ENCODE data around the gene TMPRSS9. TPM values are rescaled to one million over a fixed set of nuclear protein-coding genes. Genes with fewer than 3 reads are reported as not detected.

Gene TMPRSS9
- total and polyA plus RNA-seq, 10 donors = 0.70 to 4.3 (median 2.7) TPM

GRCh38 chr19:2423071-2423914 lies 63.2 kb downstream of the TMPRSS9 start:
- Histone ChIP-seq H3K36me3 (peaks cover 0 to 34% (median 4%) of the 10 kb centered on the region in 6 donors), H3K4me1 (peaks cover 23 to 67% (median 46%) of the 10 kb centered on the region in 6 donors), H3K27ac (peak overlapping the region; percentile 27 to 99 (median 86)), H3K4me3 (peak overlapping the region in 4 of 8 donors; percentile 17 to 100 (median 87)), H3K27me3 (replicated peaks in 1 of 7) (no peaks in the 10 kb centered on the region), H3K9me3 (no peaks in the 10 kb centered on the region)
- WGBS, 5 donors = 24 to 31% (median 29%) methylated on average over 16 to 19 of the region's 19 CpGs
- DNase-seq = peak; percentile 83
- TF ChIP-seq POLR2AphosphoS5 (IDR thresholded peaks at IDR 0.05) = peak; percentile 37 to 69 (median 41)
- no peak for TF ChIP-seq POLR2A (IDR thresholded peaks at IDR 0.05)
- peak in 3 of 11 experiments; percentile 12 to 18 (median 18) for TF ChIP-seq CTCF (IDR thresholded peaks at IDR 0.05 in 8 of 11, conservative IDR thresholded peaks at IDR 0.05 in 3 of 11)
- intact Hi-C loops (cut with DNase I; ENCODE audit: low total_unique reads) = no loop called here

DNA sequence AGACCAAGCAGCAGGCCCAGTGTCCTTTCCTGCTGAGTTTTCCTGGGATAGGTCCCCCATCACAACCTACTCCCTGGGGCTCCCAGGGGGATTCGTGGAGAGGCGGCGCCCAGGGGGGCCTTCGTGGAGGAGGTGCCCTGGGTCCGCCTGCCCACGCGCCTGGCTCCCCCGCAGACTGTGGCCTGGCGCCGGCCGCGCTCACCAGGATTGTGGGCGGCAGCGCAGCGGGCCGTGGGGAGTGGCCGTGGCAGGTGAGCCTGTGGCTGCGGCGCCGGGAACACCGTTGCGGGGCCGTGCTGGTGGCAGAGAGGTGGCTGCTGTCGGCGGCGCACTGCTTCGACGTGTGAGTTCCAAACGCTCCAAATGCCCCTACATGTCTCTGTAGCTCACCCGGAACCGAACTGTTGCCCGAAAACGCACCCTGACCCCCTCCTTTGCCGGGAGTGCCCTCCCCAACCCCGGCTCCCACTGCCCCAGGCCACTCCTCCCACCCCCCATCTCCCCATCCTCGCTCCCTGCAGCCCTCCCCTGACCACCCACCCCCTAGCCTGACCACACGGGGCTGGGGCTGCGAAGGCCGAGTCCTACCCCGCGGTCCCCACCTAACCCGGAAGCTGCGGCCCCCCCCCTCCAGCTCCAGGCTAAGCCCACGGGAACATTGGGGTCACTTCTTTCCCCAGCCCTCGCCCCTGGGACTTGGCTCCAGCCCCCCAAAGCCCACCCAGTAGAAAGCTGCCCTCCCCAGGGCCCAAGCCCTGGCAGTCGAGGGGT lies 64.0 kb downstream of the TMPRSS9 start:
- no peak for TF ChIP-seq CTCF (IDR thresholded peaks at IDR 0.05 in 8 of 11, conservative IDR thresholded peaks at IDR 0.05 in 3 of 11)
- TF ChIP-seq POLR2A (IDR thresholded peaks at IDR 0.05) = no peak
- TF ChIP-seq POLR2AphosphoS5 (IDR thresholded peaks at IDR 0.05) = peak in 2 of 3 donors; percentile 17 to 47
- peak overlapping the region in 7 of 8 donors; percentile 17 to 100 (median 75) for H3K4me3 ChIP-seq
- H3K36me3 ChIP-seq = peaks cover 0 to 34% (median 4%) of the 10 kb centered on the region in 6 donors
- H3K9me3 ChIP-seq = no peaks in the 10 kb centered on the region
- H3K4me1 ChIP-seq = peaks cover 25 to 73% (median 51%) of the 10 kb centered on the region in 6 donors
- WGBS, 5 donors = 57 to 80% (median 72%) methylated on average over 27 to 46 of the region's 46 CpGs
- peak; percentile 78 for DNase-seq
- intact Hi-C loops (cut with DNase I; ENCODE audit: low total_unique reads) = no loop called here
- H3K27me3 ChIP-seq (replicated peaks in 1 of 7) = no peaks in the 10 kb centered on the region
- H3K27ac ChIP-seq = peak overlapping the region; percentile 53 to 99 (median 86)

- H3K4me1 ChIP-seq = peaks cover 25 to 73% (median 51%) of the 10 kb centered on the region in 6 donors
- H3K27me3 ChIP-seq (replicated peaks in 1 of 7) = no peaks in the 10 kb centered on the region
- intact Hi-C loops (cut with DNase I; ENCODE audit: low total_unique reads) = no loop called here
- TF ChIP-seq POLR2AphosphoS5 (IDR thresholded peaks at IDR 0.05) (peak; percentile 49 to 82 (median 80)), CTCF (IDR thresholded peaks at IDR 0.05 in 8 of 11, conservative IDR thresholded peaks at IDR 0.05 in 3 of 11) (peak in 6 of 11 experiments; percentile 17 to 40 (median 31)), POLR2A (IDR thresholded peaks at IDR 0.05) (no peak)
- no peaks in the 10 kb centered on the region for H3K9me3 ChIP-seq
- H3K36me3 ChIP-seq = peaks cover 0 to 40% (median 4%) of the 10 kb centered on the region in 6 donors
- H3K27ac ChIP-seq = peak overlapping the region; percentile 46 to 99 (median 86)
- peak overlapping the region in 7 of 8 donors; percentile 17 to 100 (median 75) for H3K4me3 ChIP-seq
- DNase-seq = peak; percentile 86
- WGBS, 5 donors = 58 to 79% (median 77%) methylated on average over 16 to 101 of the region's 101 CpGs
Measured at GRCh38 chr19:2424686-2425621, 64.9 kb downstream of the TMPRSS9 start.
